Epithelial cell of esophagus (primary cell): ENCODE results near the gene GNS.
A peak's percentile ranks its signal among the peaks of the same experiment; 100 is the strongest.

Experiments
- DNase-seq: peaks from one replicate; pipeline ENCODE4 v3.0.0; 2010; ENCODE audit warnings: low read depth
- H3K4me3 ChIP-seq: 2 replicates; pipeline ENCODE4 v1.5.1; 2011; ENCODE audit warnings: mild to moderate bottlenecking, low read length, control low read depth
- CTCF ChIP-seq: IDR thresholded peaks from 2 replicates; pipeline ENCODE4 v1.5.1; 2011; ENCODE audit warnings: low read depth, mild to moderate bottlenecking, low read length, control low read depth, inconsistent platforms; ENCODE audit not compliant: insufficient read depth; ENCODE audit errors: missing control alignments

The GNS gene

GRCh38 chr12:64745980-64746379, 13.2 kb downstream of the GNS start:
- H3K4me3 ChIP-seq, result no peak overlapping the region
- no peak for DNase-seq
- TF ChIP-seq CTCF, result no peak

- no peak for DNase-seq
- TF ChIP-seq CTCF, result no peak
- no peak overlapping the region for H3K4me3 ChIP-seq
These were observed 13.9 kb downstream of the GNS start for GRCh38 chr12:64745259-64745807.

GRCh38 chr12:64744422-64745258, 14.6 kb downstream of the GNS start:
- no peak for TF ChIP-seq CTCF
- no peak overlapping the region for H3K4me3 ChIP-seq
- DNase-seq, result peak; percentile 42

- no peak for TF ChIP-seq CTCF
- no peak overlapping the region for H3K4me3 ChIP-seq
- DNase-seq, result no peak
These were observed 16.0 kb downstream of the GNS start for GRCh38 chr12:64743206-64743605.

- no peak overlapping the region for H3K4me3 ChIP-seq
- TF ChIP-seq CTCF, result no peak
- DNase-seq, result no peak
These were observed 16.8 kb downstream of the GNS start for GRCh38 chr12:64742416-64742815.

GRCh38 chr12:64740646-64741045, 18.6 kb downstream of the GNS start:
- no peak for DNase-seq
- no peak for TF ChIP-seq CTCF
- H3K4me3 ChIP-seq, result no peak overlapping the region
